SK-N-SH treated with all-trans-retinoic acid at 6 μM for 48 hours (cell line): ENCODE measurements around the gene RHOT2.

Experiments
- ATAC-seq: fragments of 200-7000 bp; cut with Tn5 transposase; 3 replicates; pipeline ENCODE4 v1.9.1; 2020; ENCODE audit warnings: mild to moderate bottlenecking, moderate library complexity
- ARNTL ChIP-seq: fragments of 450-650 bp; formaldehyde crosslinking; IDR thresholded peaks from 2 replicates; pipeline ENCODE4 v1.5.0; 2020; ENCODE audit warnings: low read depth, mild to moderate bottlenecking, moderate library complexity, borderline replicate concordance
- BACH2 ChIP-seq: fragments of 250-450 bp; sonication (Bioruptor Pico); IDR thresholded peaks from 2 replicates; pipeline ENCODE4 v1.9.0; 2021; ENCODE audit warnings: mild to moderate bottlenecking, borderline replicate concordance
- CSRNP3 ChIP-seq: fragments of 250-450 bp; sonication (Bioruptor Pico); IDR thresholded peaks from 2 replicates; pipeline ENCODE4 v1.5.1; 2021; ENCODE audit warnings: mild to moderate bottlenecking, moderate library complexity
- ESRRG ChIP-seq: fragments of 250-450 bp; sonication (Bioruptor Pico); IDR thresholded peaks from 2 replicates; pipeline ENCODE4 v1.6.1; 2021; ENCODE audit warnings: mild to moderate bottlenecking
- GLIS3 ChIP-seq: fragments of 250-450 bp; sonication (Bioruptor Pico); IDR thresholded peaks from 2 replicates; pipeline ENCODE4 v1.5.0; 2020; ENCODE audit warnings: mild to moderate bottlenecking, moderate library complexity
- ISL1 ChIP-seq: fragments of 250-450 bp; sonication (Bioruptor Pico); IDR thresholded peaks from 2 replicates; pipeline ENCODE4 v2.1.2; 2022; ENCODE audit warnings: mild to moderate bottlenecking, moderate library complexity
- OSR1 ChIP-seq: fragments of 250-450 bp; sonication (Bioruptor Pico); IDR thresholded peaks from 2 replicates; pipeline ENCODE4 v1.8.0; 2022; ENCODE audit warnings: moderate library complexity, mild to moderate bottlenecking, inconsistent platforms
- POU6F1 ChIP-seq: fragments of 250-450 bp; sonication (Bioruptor Pico); IDR thresholded peaks from 2 replicates; pipeline ENCODE4 v1.8.0; 2021; ENCODE audit warnings: low read depth, mild to moderate bottlenecking, moderate library complexity, borderline replicate concordance
- PPARA ChIP-seq: fragments of 250-450 bp; sonication (Bioruptor Pico); IDR thresholded peaks from 2 replicates; pipeline ENCODE4 v1.5.0; 2020; ENCODE audit warnings: mild to moderate bottlenecking, borderline replicate concordance
- SNAI2 ChIP-seq: fragments of 250-450 bp; sonication (Bioruptor Pico); IDR thresholded peaks from 2 replicates; pipeline ENCODE4 v1.5.0; 2020; ENCODE audit warnings: mild to moderate bottlenecking, moderate library complexity
- TCF4 ChIP-seq: fragments of 250-450 bp; sonication (Bioruptor Pico); IDR thresholded peaks from 2 replicates; pipeline ENCODE4 v1.8.0; 2021; ENCODE audit warnings: mild to moderate bottlenecking, moderate library complexity, borderline replicate concordance
- TOX ChIP-seq: fragments of 250-450 bp; sonication (Bioruptor Pico); IDR thresholded peaks from 2 replicates; pipeline ENCODE4 v1.8.0; 2021; ENCODE audit warnings: mild to moderate bottlenecking, moderate library complexity, borderline replicate concordance
- TSHZ2 ChIP-seq: fragments of 250-450 bp; sonication (Bioruptor Pico); IDR thresholded peaks from 2 replicates; pipeline ENCODE4 v1.5.0; 2020; ENCODE audit warnings: mild to moderate bottlenecking, moderate library complexity
- ZC3H10 ChIP-seq: fragments of 250-450 bp; sonication (Bioruptor Pico); IDR thresholded peaks from 2 replicates; pipeline ENCODE4 v1.5.1; 2021; ENCODE audit warnings: mild to moderate bottlenecking, moderate library complexity
- ZFP3 ChIP-seq: fragments of 250-450 bp; sonication (Bioruptor Pico); IDR thresholded peaks from 2 replicates; pipeline ENCODE4 v1.5.0; 2020; ENCODE audit warnings: mild to moderate bottlenecking, moderate library complexity
- ZNF565 ChIP-seq: fragments of 450-650 bp; formaldehyde crosslinking; conservative IDR thresholded peaks from 2 replicates; pipeline ENCODE4 v1.5.0; 2020; ENCODE audit warnings: low read depth, mild to moderate bottlenecking, moderate library complexity
- ZNF70 ChIP-seq: fragments of 450-650 bp; formaldehyde crosslinking; IDR thresholded peaks from 2 replicates; pipeline ENCODE4 v1.5.0; 2020; ENCODE audit warnings: mild to moderate bottlenecking, moderate library complexity
- ZNF8 ChIP-seq: fragments of 450-650 bp; formaldehyde crosslinking; IDR thresholded peaks from 2 replicates; pipeline ENCODE4 v1.5.0; 2020; ENCODE audit warnings: mild to moderate bottlenecking, moderate library complexity
- TF ChIP-seq, protein P1 (sequence below): fragments of 250-450 bp; sonication (Bioruptor Pico); IDR thresholded peaks from 2 replicates; pipeline ENCODE4 v1.5.1; 2020; ENCODE audit warnings: low read depth, mild to moderate bottlenecking, moderate library complexity
- TF ChIP-seq, protein P2 (sequence below): fragments of 250-450 bp; sonication (Bioruptor Pico); IDR thresholded peaks from 2 replicates; pipeline ENCODE4 v1.8.0; 2020; ENCODE audit warnings: mild to moderate bottlenecking, moderate library complexity, borderline replicate concordance

Gene RHOT2

GRCh38 chr16:700684-701584 is 33.0 kb downstream of the RHOT2 start:
- no peak for ATAC-seq

DNA sequence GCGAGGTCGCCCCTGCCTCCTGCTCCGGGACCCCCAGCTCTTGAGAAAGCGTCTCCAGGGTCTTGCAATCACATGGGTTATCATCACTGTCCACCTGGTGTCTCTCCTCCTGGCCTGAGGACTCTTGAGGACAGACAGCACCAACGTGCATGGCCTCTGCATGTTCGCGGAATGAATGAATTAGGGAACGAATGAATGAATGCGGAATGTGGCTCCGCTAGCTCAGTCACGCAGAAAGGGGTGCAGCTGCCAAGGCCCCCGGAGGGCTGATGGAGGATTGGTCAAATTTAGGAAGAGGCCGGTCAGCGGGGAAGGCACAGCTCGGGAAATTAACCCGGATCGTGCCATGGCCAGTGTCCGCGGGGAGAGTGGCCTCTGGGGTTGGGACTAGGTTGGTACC is 34.4 kb downstream of the RHOT2 start:
- ATAC-seq, result no peak
- TF ChIP-seq TOX (CRISPR knock-in tag) (no peak), BACH2 (CRISPR knock-in tag) (no peak), OSR1 (no peak), ARNTL (CRISPR knock-in tag) (no peak), ZFP3 (CRISPR knock-in tag) (no peak), ZNF565 (CRISPR knock-in tag) (no peak), TSHZ2 (CRISPR knock-in tag) (no peak), ZNF70 (CRISPR knock-in tag) (no peak)

More at GRCh38 chr16:700684-701584, 33.0 kb downstream of the RHOT2 start:
- no peak for TF ChIP-seq GLIS3 (CRISPR knock-in tag)
- TF ChIP-seq, protein P1, sequence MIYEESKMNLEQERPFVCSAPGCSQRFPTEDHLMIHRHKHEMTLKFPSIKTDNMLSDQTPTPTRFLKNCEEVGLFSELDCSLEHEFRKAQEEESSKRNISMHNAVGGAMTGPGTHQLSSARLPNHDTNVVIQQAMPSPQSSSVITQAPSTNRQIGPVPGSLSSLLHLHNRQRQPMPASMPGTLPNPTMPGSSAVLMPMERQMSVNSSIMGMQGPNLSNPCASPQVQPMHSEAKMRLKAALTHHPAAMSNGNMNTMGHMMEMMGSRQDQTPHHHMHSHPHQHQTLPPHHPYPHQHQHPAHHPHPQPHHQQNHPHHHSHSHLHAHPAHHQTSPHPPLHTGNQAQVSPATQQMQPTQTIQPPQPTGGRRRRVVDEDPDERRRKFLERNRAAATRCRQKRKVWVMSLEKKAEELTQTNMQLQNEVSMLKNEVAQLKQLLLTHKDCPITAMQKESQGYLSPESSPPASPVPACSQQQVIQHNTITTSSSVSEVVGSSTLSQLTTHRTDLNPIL (CRISPR knock-in tag), result no peak
- no peak for TF ChIP-seq CSRNP3 (CRISPR knock-in tag)
- TF ChIP-seq ZNF70 (CRISPR knock-in tag), result no peak
- no peak for TF ChIP-seq TSHZ2 (CRISPR knock-in tag)
- TF ChIP-seq PPARA (CRISPR knock-in tag), result no peak
- no peak for TF ChIP-seq SNAI2 (CRISPR knock-in tag)
- no peak for TF ChIP-seq TOX (CRISPR knock-in tag)
- TF ChIP-seq BACH2 (CRISPR knock-in tag), result no peak
- TF ChIP-seq ZC3H10, result no peak
- TF ChIP-seq, protein P2, sequence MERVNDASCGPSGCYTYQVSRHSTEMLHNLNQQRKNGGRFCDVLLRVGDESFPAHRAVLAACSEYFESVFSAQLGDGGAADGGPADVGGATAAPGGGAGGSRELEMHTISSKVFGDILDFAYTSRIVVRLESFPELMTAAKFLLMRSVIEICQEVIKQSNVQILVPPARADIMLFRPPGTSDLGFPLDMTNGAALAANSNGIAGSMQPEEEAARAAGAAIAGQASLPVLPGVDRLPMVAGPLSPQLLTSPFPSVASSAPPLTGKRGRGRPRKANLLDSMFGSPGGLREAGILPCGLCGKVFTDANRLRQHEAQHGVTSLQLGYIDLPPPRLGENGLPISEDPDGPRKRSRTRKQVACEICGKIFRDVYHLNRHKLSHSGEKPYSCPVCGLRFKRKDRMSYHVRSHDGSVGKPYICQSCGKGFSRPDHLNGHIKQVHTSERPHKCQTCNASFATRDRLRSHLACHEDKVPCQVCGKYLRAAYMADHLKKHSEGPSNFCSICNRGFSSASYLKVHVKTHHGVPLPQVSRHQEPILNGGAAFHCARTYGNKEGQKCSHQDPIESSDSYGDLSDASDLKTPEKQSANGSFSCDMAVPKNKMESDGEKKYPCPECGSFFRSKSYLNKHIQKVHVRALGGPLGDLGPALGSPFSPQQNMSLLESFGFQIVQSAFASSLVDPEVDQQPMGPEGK (CRISPR knock-in tag), result no peak
- no peak for TF ChIP-seq ISL1
- no peak for TF ChIP-seq TCF4
- TF ChIP-seq ZNF565 (CRISPR knock-in tag), result no peak
- TF ChIP-seq ZNF8 (CRISPR knock-in tag), result no peak
- no peak for TF ChIP-seq ARNTL (CRISPR knock-in tag)
- TF ChIP-seq POU6F1, result no peak
- no peak for TF ChIP-seq ESRRG (CRISPR knock-in tag)
- no peak for TF ChIP-seq OSR1
